ENCODE measurements around the gene PHF20. TPM values are rescaled to one million over a fixed set of nuclear protein-coding genes. Genes with fewer than 3 reads are reported as not detected.

PHF20 gene
- total RNA-seq, 4 donors from 2014 or later = 42.0 to 55.9 (median 49.2) TPM

GRCh38 chr20:35731862-35732643, 39.8 kb upstream of the PHF20 start:
- Histone ChIP-seq H3K4me1 (peaks cover 25 to 96% (median 28%) of the 10 kb centered on the region in 3 donors), H3K4me3 (no peak overlapping the region), H3K27me3 (no peaks in the 10 kb centered on the region), H3K9me3 (no peaks in the 10 kb centered on the region), H3K36me3 (peaks cover 11 to 99% of the 10 kb centered on the region in 2 donors), H3K27ac (peak overlapping the region in 1 of 4 donors; percentile 20)
- TF ChIP-seq EP300 (IDR thresholded peaks at IDR 0.05) = no peak
- TF ChIP-seq CTCF (IDR thresholded peaks at IDR 0.05) = no peak
- TF ChIP-seq POLR2AphosphoS5 (IDR thresholded peaks at IDR 0.05) = no peak
- no peak for TF ChIP-seq POLR2A (IDR thresholded peaks at IDR 0.05)
- ATAC-seq = no peak
- WGBS, 2 donors (ENCODE audit: low coverage in 1 of 2) = 72 to 82% methylated on average over 22 to 24 of the region's 24 CpGs

GRCh38 chr20:35732644-35732982, 39.2 kb upstream of the PHF20 start:
- 15 to 25% methylated on average over 1 of the region's 1 CpG for WGBS, 2 donors (ENCODE audit: low coverage in 1 of 2)
- Histone ChIP-seq H3K4me3 (no peak overlapping the region), H3K9me3 (no peaks in the 10 kb centered on the region), H3K36me3 (peaks cover 11 to 99% of the 10 kb centered on the region in 2 donors), H3K27ac (no peak overlapping the region), H3K27me3 (no peaks in the 10 kb centered on the region), H3K4me1 (peaks cover 25 to 99% (median 28%) of the 10 kb centered on the region in 3 donors)
- TF ChIP-seq POLR2A (IDR thresholded peaks at IDR 0.05) = no peak
- TF ChIP-seq EP300 (IDR thresholded peaks at IDR 0.05) = no peak
- TF ChIP-seq CTCF (IDR thresholded peaks at IDR 0.05) = no peak
- no peak for TF ChIP-seq POLR2AphosphoS5 (IDR thresholded peaks at IDR 0.05)
- ATAC-seq = no peak

- TF ChIP-seq POLR2A (IDR thresholded peaks at IDR 0.05) (no peak), POLR2AphosphoS5 (IDR thresholded peaks at IDR 0.05) (no peak), CTCF (IDR thresholded peaks at IDR 0.05) (no peak), EP300 (IDR thresholded peaks at IDR 0.05) (no peak)
- H3K4me3 ChIP-seq = no peak overlapping the region
- H3K36me3 ChIP-seq = peaks cover 15 to 99% of the 10 kb centered on the region in 2 donors
- ATAC-seq = no peak
- H3K27ac ChIP-seq = peak overlapping the region in 1 of 4 donors; percentile 2
- peaks cover 28 to 100% (median 31%) of the 10 kb centered on the region in 3 donors for H3K4me1 ChIP-seq
- H3K9me3 ChIP-seq = no peaks in the 10 kb centered on the region
- no peaks in the 10 kb centered on the region for H3K27me3 ChIP-seq
Observed at GRCh38 chr20:35734374-35734773, 37.4 kb upstream of the PHF20 start.

GRCh38 chr20:35734777-35735649, 36.8 kb upstream of the PHF20 start:
- Histone ChIP-seq H3K4me1 (peaks cover 28 to 100% (median 31%) of the 10 kb centered on the region in 3 donors), H3K27me3 (no peaks in the 10 kb centered on the region), H3K27ac (peak overlapping the region in 1 of 4 donors; percentile 2), H3K9me3 (no peaks in the 10 kb centered on the region), H3K4me3 (no peak overlapping the region), H3K36me3 (peaks cover 15 to 97% of the 10 kb centered on the region in 2 donors)
- TF ChIP-seq POLR2A (IDR thresholded peaks at IDR 0.05) (no peak), EP300 (IDR thresholded peaks at IDR 0.05) (no peak), CTCF (IDR thresholded peaks at IDR 0.05) (no peak), POLR2AphosphoS5 (IDR thresholded peaks at IDR 0.05) (no peak)
- WGBS, 2 donors (ENCODE audit: low coverage in 1 of 2) = 48 to 67% methylated on average over 4 of the region's 4 CpGs
- no peak for ATAC-seq

Measured in gastroesophageal sphincter (tissue), 4 donors.